Mucosa of descending colon (tissue), 3 donors: Measurements from ENCODE around the gene FAM50A. TPM values are rescaled to one million over a fixed set of nuclear protein-coding genes. Genes with fewer than 3 reads are reported as not detected.

Experiments
- ATAC-seq: fragments of 200-7000 bp; cut with Tn5 transposase; one replicate; pipeline ENCODE4 v1.9.1; 2020; ENCODE audit warnings: mild to moderate bottlenecking, moderate library complexity
- DNase-seq, 3 donors: peaks; one replicate each; pipeline ENCODE4 v3.0.0-alpha.2; 2020
- H3K36me3 ChIP-seq: fragments of 200-600 bp; one replicate; pipeline ENCODE4 v1.8.0; 2021; ENCODE audit warnings: low read depth, mild to moderate bottlenecking
- H3K4me1 ChIP-seq: fragments of 200-600 bp; one replicate; pipeline ENCODE4 v1.8.0; 2021; ENCODE audit warnings: low read depth, mild to moderate bottlenecking
- H3K4me3 ChIP-seq: fragments of 200-600 bp; one replicate; pipeline ENCODE4 v1.8.0; 2021; ENCODE audit warnings: mild to moderate bottlenecking
- H3K9me3 ChIP-seq: fragments of 200-600 bp; one replicate; pipeline ENCODE4 v1.8.0; 2021; ENCODE audit warnings: mild to moderate bottlenecking
- intact Hi-C, 2 donors: fragments of 100-400 bp; cut with DNase I in 1 of 2; cut with micrococcal nuclease in 1 of 2; formaldehyde crosslinking; loops; one replicate each; pipeline versions ENCODE4 v1.11.0 to v1.11.1; 2022; cut with DNase I, micrococcal nuclease
- total RNA-seq, 3 donors: library from RNA; stranded (reverse); fragmentation: NEBNext Ultra II Directional in 2 of 3; extraction: Animal tissue kit (Norgen Biotek cat#: 25700) in 2 of 3; gene quantifications; one replicate each; pipeline versions ENCODE4 v1.2.1 to v1.2.4, GENCODE V29; 2021 to 2023
- TF ChIP-seq, protein P1 (sequence below): fragments of 200-600 bp; IDR thresholded peaks from one replicate; pipeline ENCODE4 v1.8.0; 2022; ENCODE audit warnings: antibody characterized with exemption, mild to moderate bottlenecking
- donor health status: DM: no; HTN: no; CAD: no; lungs with moderate emphysema.
- donor health status: DM: no; HTN: no; CAD: no.
- donor health status: DM: no; HTN: yes; CAD: no.

The FAM50A gene
- total RNA-seq, 3 donors from 2014 or later = 46.2 to 65.1 (median 50.5) TPM

DNA sequence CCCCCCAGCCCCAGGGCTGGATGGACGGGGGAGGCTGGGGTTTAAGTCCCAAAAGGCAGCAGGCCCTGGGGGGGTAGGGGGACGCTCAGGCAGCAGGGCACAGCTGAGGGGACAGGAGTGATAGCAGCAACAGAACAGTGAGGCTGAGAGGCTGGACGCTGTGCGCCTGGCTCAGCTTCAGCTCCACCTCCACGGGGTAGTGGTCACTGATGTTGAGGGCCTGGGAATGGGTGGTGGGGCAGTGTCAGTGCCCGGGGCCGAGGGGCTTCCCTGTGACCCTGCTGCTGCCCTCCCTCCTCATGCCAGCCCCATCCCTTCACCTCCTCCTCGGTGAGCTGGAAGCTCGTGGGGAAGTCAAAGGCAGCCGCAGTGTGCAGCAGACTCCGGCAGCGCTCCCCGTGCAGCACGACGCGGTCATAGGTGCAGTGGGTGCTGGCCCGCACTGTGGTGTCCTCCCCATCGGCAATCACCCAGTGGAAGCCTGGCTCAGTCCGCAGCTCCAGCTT is 41.3 kb upstream of the FAM50A start:
- intact Hi-C loops = no loop called here
- H3K4me3 ChIP-seq = no peak overlapping the region
- H3K36me3 ChIP-seq = no peaks in the 10 kb centered on the region
- H3K9me3 ChIP-seq = no peaks in the 10 kb centered on the region
- TF ChIP-seq, protein P1, sequence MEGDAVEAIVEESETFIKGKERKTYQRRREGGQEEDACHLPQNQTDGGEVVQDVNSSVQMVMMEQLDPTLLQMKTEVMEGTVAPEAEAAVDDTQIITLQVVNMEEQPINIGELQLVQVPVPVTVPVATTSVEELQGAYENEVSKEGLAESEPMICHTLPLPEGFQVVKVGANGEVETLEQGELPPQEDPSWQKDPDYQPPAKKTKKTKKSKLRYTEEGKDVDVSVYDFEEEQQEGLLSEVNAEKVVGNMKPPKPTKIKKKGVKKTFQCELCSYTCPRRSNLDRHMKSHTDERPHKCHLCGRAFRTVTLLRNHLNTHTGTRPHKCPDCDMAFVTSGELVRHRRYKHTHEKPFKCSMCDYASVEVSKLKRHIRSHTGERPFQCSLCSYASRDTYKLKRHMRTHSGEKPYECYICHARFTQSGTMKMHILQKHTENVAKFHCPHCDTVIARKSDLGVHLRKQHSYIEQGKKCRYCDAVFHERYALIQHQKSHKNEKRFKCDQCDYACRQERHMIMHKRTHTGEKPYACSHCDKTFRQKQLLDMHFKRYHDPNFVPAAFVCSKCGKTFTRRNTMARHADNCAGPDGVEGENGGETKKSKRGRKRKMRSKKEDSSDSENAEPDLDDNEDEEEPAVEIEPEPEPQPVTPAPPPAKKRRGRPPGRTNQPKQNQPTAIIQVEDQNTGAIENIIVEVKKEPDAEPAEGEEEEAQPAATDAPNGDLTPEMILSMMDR = no peak
- peaks cover 4% of the 10 kb centered on the region for H3K4me1 ChIP-seq
- ATAC-seq = no peak
- no peak for DNase-seq

- H3K36me3 ChIP-seq = no peaks in the 10 kb centered on the region
- intact Hi-C loops = no loop called here
- ATAC-seq = no peak
These were observed 40.7 kb upstream of the FAM50A start for GRCh38 chrX:154403192-154403591.

GRCh38 chrX:154403858-154404257 is 40.1 kb upstream of the FAM50A start:
- intact Hi-C loops = no loop called here
- Histone ChIP-seq H3K36me3 (no peaks in the 10 kb centered on the region), H3K4me1 (peaks cover 9% of the 10 kb centered on the region), H3K4me3 (no peak overlapping the region), H3K9me3 (no peaks in the 10 kb centered on the region)
- TF ChIP-seq, protein P1 = no peak
- ATAC-seq = no peak
- no peak for DNase-seq

More at GRCh38 chrX:154403192-154403591, 40.7 kb upstream of the FAM50A start:
- no peak overlapping the region for H3K4me3 ChIP-seq
- no peak for DNase-seq
- H3K4me1 ChIP-seq = peaks cover 5% of the 10 kb centered on the region
- TF ChIP-seq, protein P1 = no peak
- H3K9me3 ChIP-seq = no peaks in the 10 kb centered on the region

GRCh38 chrX:154404625-154405192 is 39.2 kb upstream of the FAM50A start:
- TF ChIP-seq, protein P1 = no peak
- no peak for DNase-seq
- H3K36me3 ChIP-seq = no peaks in the 10 kb centered on the region
- H3K4me1 ChIP-seq = peaks cover 9% of the 10 kb centered on the region
- no peak overlapping the region for H3K4me3 ChIP-seq
- H3K9me3 ChIP-seq = no peaks in the 10 kb centered on the region
- ATAC-seq = no peak
- intact Hi-C loops = no loop called here

GRCh38 chrX:154408659-154409221 is 35.2 kb upstream of the FAM50A start:
- DNase-seq (no peak), ATAC-seq (no peak)
- TF ChIP-seq, protein P1 = no peak
- intact Hi-C loops = no loop called here
- H3K9me3 ChIP-seq = no peaks in the 10 kb centered on the region
- H3K4me3 ChIP-seq = no peak overlapping the region
- no peaks in the 10 kb centered on the region for H3K36me3 ChIP-seq
- peaks cover 9% of the 10 kb centered on the region for H3K4me1 ChIP-seq
